Activated CD4-positive, alpha-beta T cell treated with anti-CD3 and anti-CD28 coated beads, Interleukin-2, Interleukin-6, amounts not matched to agents 100 ng/mL and 50 ng/mL, durations not matched to agents 16 hours and 8 hours (primary cell): ENCODE measurements around the gene CST9.
"Not testable (repeated sequence)": the region's sequence is repeated elsewhere in the genome, so short reads cannot be mapped to it uniquely, and the experiment has no call there.

Experiments
- DNase-seq: peaks from one replicate; pipeline ENCODE4 v3.0.0-alpha.2; 2020

Gene CST9

DNA sequence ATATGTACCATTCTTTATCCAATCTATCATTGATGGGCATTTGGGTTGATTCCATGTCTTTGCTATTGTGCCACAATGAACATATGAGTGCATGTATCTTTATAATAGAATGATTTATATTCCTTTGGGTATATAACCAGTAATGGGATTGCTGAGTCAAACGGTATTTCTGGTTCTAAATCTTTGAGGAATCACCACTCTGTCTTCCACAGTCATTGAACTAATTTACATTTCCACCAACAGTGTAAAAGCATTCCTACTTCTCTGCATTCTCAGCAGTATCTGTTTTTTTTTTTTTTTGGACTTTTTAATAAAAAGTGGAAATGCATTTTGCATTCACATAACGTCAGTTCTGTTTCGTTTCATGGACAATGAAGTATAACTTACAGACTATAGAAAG, 16.7 kb upstream of the CST9 start:
- not testable (repeated sequence) for DNase-seq

DNA sequence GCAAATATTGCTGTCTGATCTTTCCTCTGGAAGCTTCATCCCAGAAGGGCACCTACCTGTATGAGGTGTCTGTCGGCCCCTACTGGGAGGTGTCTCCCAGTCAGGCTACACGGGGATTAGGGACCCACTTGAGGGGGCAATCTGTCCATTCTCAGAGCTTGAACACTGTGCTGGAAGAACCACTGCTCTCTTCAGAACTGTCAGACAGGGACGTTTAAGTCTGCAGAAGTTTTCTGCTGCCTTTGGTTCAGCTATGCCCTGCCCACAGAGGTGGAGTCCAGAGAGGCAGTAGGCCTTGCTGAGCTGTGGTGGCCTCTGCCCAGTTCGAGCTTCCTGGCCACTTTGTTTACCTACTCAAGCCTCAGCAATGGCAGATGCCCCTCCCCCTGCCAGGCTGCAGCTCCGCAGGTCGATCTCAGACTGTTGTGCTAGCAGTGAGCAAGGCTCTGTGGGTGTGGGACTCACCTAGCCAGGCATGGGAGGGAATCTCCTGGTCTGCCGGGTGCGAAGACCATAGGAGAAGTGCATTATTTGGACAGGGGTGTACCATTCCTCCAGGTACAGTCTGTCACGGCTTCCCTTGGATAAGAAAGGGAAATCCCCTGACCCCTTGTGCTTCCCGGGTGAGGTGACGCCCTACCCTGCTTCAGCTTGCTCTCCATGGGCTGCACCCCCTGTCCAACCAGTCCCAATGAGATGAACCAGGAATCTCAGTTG, 15.1 kb upstream of the CST9 start:
- DNase-seq, result not testable (repeated sequence)

DNA sequence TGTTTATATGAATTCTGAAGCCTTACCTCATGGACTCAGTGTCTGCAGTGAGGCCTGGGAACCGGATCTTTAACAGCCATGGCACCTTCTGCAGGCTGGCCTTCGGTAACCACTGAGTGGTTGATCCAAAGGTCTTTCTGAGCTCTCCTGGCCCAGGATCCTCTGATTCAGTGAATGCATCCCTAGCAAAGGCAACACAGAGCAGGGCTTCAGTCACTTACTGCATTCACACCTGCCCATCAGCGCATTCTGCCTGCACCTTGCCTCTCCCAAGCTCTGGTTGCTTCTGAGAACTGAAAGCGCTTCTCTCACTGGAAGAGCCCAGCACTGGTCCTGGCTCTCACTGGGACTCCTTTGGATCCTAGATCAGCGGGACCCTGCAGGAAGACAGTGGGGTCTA, 8.4 kb upstream of the CST9 start:
- DNase-seq, result no peak

DNA sequence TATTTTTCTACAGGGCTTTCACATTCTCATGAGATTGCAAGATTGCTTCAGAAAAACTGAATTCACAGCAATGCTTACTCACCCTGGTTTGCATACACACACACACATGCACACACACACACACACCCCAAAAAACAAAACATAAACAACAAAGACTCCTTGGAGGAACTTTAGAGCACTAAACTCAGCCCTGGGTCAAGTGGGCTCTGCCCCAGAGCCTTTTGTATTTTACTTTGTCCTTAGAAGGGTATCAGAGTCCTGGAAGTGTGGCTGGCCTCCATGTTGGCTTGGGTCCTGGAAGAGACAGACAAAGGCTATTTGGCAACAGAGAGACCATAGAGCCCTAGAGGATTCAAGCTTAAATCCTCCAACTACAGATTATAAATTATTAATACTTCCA, 8.0 kb upstream of the CST9 start:
- DNase-seq, result no peak

DNA sequence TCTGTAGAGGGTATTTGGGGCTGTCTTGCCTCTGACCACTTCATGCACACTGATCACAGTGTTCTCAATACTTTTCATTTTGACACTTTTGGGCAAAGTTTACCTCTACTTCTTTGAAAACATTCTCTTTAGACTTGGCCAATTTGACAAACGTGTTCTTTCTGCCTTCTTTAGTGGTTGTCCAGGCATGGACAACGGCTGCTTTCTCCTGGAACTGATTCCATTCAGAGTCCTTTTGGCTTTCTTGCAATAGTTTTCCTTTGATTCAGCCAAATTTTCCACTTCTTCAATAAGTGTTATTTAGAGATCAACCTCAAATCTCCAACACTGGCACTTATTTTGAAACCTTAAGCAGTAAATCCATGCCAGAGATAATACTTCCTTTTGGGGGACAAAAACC, 6.7 kb upstream of the CST9 start:
- no peak for DNase-seq

DNA sequence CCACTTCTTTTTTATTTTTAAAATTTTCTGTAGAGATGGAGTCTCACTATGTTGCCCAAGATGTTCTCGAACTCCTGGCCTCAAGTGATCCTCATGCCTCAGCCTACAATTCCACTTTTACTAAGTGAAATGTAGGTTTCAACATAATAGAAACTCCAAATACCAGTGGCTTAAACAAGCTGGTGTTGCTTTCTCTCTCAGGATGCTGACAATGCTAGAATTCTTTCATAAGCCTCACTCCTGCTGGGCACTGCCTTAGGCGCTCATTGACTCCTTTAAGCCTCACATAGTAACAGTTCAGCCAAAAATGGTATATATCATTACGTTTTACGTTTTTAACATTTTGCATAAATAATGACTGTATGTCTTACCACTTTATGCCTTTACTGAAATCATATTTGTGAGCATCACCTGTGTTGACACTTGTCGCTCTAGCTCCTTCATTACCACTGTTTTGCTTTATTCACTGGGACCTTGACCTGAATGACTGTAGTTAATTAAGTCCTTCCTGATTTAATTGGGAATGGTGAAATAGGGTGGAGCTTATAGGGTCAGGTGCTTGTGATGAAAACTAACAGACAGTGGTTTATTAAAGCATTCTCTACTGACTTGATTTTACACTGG, 3.9 kb upstream of the CST9 start:
- no peak for DNase-seq

DNA sequence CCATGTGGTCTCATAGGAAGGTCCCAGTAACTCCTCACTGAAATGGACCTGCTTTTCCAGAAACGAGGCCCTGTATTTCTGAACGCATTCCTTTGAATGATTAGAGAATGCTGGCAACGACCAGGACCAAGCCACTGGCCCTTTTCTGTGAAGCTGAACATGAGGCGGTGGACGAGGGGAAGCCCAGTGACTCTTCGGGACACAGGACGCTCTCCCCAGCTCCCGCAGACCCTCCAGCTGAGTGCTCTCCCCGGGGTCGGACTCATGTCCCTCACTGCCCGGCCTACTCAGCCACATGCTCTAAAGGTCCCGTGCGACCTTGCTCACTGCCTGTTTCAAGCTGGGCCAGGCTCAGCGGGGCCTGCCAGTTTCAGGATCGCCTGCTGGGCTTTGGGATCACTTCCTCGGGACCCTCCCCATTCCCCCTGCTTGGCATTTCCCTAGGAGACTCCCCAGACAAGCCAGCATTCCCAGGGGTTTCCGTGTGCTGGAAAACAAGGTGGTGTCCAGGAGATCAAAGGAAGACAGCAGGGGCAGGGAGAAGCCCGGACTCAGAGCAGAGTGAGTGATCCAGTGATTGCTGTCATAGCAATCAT, 2.6 kb upstream of the CST9 start:
- no peak for DNase-seq

DNA sequence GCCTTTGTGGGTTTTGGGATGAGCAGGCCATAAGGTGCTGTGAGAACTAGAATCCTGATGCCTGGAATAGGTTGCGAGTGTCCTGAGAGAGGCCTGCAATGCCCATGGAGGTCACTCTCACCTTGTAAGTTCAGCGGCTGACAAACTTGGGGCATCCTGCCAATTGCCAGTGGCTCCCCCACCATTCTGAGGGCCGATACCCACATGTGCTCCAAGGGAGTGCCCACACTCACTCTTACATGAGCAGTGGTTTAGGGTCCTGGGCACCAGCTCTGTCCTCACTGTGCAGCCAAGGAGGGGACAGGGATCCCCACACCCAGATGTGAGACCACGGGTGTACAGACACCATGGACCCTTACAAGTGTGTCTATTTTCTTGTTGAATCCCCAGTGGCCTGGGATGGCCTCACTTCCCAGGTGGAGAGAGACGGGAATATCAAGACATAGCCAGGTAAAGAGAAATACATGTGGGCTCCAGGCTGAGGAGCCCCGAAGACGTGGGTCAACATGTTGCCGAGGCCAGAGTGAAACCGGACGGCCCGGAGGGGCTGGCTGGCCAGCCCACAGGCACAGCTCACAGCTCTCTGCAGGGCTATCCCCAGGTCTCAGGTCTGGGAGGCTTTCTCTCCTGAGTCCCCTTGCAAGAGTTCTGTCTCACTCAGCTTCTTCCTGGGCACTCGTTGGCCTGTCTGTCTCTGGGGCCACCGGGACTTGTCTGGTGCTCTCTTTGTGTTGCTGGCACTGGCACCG, 2.0 kb upstream of the CST9 start:
- DNase-seq, result no peak

DNA sequence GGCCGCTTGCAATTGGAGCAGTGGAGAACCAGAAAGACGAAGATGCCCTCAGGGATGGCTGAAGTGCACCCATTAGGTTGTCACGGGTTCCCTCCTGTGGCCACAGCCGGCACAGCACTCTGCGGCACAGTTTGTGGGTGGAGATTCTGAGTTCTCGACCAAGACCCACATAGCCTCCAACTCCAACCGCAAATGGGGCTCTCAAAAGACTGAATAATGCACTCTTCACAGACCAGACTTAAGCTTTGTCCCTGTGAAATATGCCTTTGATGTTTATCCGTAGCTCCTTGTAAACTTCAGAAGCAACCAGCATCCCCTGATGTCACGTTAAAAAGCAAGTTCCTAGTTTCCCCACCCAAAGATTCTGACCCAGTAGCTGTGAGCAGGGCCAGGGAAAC, 934 bp upstream of the CST9 start:
- peak; percentile 75 for DNase-seq

DNA sequence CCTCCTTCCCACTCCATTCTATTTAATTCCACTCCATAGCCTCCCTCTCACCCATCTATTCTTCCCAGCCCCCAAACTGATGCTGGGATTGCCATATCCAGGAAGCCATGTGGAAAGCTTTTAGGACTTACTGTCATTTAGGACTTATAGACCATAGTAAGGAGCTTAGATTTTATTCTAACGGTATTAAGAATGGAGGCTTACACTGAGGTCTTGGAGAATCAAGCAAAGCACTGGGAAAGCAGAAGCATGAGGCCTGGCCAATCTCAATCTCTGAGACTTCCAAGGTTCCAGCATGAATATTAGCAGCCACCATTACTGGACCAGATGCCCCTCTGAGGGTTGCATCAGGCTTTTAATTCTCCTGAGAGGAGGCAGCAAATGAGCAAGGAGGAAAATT, 1.4 kb downstream of the CST9 start:
- no peak for DNase-seq

DNA sequence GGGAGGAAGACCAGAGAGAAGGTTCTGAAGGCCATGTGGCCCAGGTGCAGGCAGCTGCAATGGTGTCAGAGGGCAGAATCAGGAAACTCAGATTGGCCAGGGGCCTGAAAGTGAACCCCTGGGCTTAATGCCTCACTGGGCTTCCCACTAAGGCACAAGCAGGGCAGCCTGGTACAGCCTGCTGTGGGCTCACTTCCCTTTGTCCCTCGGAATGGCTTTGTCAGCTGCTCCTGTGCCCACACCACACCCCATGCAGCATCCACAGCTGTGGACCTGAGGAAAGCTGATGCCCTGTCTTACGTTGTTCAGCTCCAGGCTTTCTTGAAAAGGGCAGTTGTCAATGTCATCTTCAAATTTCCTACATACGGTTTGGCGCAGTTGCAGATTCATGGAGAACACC, 2.4 kb downstream of the CST9 start:
- no peak for DNase-seq

DNA sequence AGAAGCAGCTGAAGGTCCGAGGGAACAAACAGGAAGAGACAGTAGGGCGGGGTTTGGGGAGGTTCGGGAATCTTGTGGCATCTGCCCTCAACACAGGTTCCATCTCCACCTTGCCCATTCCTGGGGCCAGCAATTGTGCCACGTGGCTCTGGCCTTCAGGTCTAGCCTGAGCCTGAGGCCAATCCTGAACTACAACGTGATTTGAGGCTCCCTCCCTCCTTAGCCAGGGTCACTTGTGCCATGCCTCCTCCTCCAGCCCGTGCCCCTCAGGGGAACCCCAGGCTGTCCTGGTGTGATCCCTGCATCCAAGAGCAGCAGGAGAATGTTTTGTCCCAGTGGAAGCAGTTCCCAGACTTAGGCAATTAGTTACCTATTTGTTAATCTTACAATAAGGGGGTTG, 3.0 kb downstream of the CST9 start:
- no peak for DNase-seq

DNA sequence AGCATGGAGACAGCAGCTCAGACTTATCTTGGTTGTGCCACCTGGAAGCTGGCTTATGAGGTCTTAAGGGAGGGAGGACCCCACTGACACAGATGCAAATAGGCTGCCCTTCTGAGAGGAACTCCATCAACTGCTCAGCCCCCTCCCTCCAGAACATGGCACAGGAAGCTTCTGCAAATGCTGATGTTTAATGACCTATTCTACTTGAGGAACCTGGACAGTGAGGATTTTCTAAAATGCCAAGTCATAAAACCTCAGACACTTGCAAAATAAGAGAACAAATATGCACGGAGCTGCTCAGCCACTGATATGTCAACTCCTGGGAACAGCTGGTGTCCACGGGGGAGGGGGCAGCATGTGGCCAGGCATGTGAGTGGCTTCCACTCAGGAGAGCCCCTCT, 3.5 kb downstream of the CST9 start:
- no peak for DNase-seq

DNA sequence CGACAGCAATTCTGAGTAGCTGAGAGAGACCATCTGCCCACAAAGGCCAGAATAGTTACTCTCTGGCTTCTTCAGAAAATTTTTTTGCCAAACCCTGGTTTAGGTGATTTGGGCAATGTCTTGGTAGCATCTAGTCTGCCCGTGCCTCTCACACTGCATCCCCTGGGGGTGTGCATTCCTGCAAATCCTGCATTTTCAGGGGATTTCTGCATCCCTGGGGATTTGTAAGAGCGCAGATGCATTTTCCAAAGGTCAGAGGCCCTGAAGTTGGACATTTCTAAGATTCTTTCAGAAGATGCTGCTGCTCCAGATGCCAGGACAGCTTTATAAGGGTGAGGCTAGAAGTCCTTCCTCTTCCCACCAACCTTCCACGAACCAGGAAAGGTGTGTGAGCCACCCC, 4.0 kb downstream of the CST9 start:
- DNase-seq, result no peak

DNA sequence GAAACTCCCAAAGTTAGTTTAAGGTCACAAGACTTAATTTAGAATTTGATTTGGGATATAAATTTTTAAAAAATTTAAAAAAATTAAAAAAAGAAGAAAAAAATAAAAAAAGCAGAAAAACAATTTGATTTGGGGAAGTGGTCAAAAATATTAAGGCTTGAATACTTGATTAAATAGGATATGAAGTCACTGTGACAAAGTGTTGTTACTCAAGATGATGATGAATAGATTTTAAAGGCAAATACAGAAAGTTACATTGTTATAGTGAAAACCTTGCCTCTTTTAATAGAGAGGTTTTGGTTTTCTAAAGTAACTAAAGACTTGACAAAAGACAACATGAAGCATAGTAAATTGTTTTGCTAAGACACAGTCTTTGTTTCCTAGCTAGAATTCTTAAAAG, 7.2 kb downstream of the CST9 start:
- no peak for DNase-seq

DNA sequence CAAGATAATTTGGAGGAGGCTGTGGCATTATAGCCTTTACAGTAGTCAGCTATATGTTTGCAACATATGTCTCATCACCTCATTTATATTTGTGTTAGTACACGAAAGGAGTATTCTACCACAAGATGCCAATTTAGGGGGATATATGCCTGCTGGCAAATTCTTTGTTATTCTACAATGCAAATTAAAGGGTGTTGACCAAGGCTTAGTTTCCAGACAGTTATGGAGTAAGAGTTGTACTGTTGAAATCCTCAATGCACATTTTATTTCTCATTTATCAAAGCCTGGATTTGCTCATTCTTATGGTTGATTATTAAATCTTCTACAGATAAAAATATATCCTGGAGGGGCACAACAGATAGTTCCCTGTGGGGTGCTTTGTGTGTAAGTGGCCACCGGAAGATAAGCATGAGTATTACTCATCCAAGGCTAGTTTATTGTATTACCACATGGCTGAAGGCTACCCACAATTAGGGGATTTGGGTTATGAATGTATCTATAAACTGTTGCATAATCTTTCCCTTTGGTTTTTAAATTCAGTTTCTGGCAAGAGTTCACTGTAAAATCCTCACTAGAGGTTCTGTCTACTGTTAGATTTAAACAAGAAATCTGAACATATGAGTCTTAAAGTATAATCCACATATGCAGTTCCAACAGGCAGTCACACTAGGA, 9.0 kb downstream of the CST9 start:
- no peak for DNase-seq

DNA sequence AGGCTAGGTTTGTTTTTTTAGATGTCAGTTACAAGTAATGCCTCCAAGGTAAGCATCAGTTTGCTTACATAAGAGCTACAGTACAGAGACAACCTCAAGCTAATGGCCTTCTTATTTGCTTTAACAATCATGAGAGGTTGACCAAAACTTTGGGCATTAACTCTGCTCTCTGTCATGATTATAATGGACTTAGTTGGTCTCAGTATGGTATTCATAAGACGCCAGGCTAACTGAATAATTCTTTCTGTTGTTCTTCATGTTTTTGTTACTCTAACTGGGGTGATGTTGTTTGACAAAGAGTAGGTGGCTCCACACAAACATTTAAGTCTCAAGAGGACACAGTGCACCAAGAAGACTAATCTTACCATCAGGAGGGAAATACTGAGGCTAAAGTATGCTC, 9.8 kb downstream of the CST9 start:
- DNase-seq, result no peak

DNA sequence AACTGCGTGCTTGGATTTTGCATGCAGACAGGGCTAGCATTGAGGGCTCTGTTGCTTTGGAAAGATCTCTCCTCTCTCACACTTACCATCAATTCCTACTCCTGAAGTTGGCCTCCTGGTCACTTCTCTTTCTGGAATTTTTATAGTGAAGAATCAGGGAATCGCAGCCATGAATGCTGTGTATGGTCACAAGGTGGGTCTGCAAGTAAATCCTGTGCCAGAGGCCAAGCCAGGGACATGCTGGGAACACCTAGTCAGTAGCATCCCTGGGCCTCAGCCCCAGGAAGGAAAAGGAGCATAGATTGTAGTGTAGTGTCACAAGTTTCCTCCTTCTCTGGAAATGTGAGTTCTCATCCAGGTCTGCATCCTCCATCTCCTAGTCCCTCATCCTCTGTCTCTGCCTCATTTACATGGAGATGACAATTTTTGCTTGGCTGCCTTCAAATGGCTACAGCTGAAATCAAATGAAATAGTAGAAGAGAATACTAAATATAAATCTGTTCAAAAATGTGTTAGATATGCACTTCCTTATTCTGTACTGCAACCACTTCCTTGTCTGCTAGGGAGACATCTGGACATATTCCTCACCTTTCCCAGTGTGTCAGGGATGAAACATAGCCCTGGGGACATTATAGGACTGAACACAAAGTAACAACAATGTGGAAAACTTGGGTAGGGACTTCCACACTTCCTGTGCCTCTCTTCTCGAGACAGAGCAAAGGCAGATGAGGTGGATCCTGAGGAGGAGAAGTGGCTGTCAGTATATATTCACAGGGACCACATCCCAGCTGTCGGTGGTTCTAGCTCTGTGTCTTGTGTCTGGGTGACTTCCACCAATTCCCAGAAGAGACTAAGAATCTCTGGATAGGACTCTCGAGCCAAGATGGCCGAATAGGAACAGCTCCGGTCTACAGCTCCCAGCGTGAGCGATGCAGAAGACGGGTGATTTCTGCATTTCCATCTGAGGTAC, 17.0 kb downstream of the CST9 start:
- no peak for DNase-seq

DNA sequence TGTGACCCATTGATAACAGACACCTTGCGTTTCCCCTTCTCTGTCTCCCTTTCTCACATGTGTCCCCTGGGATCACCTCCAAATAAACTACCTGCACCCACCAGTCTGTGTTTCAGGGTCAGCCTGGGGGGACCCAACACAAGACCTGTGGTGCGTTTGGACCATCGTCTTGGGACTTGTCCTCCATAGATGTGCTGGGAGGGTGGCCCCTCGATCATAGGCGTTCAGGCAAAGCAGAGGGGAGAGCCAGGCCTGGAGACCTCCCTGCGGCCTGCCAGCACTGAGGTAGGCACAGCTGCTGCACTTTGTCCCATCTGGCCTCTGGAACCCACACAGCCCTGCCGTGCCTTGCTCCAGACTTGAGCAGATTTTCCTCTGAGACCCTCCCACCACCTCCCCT, 18.1 kb downstream of the CST9 start:
- no peak for DNase-seq

DNA sequence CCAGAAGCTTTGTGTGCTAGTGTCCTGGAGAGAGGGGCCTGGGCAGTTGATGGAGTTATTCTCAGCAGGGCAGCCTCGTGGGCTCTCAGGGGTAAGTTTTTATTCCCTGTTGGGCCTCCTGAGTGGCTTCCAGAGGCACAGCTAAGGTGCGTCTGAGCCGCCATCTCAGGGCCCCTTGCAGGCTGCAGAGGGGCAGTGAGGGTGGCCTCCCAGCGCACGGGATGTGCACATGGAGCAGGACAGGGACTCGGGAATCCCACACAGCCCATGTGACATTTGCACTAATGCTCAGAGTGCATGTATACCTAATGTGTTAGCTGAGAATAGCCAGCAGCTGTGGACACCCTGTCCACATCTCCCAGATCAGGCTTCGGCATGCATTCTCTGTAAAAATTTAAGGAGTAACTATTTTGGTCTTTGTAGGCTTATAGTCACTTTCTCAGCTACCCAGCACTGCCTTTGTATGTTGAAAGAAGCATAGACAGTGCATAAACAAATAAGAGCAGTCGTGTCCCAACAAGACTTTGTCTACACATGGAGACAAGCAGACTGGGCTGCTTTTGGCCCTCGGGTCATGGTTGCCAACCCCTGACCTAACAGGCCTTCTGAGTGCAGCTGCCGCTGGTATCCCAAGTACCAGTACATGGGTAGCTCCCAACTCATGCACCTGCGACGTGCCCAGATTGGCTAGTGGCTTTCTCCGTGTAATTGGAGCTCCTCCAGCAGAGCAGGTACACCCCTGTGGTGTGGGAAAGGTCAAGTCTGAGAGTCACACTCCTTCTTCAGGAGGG, 18.8 kb downstream of the CST9 start:
- DNase-seq, result no peak
